HepG2 (cell line): ENCODE measurements around the gene CDK3. TPM values are rescaled to one million over a fixed set of nuclear protein-coding genes. Genes with fewer than 3 reads are reported as not detected.

ENCODE experiments used
- HDAC2 ChIP-seq: sonication (generic); formaldehyde crosslinking; IDR thresholded peaks from 2 replicates; pipeline ENCODE4 v1.4.0; 2020; ENCODE audit warnings: missing genetic modification reagents
- HNF4G ChIP-seq, 2 experiments: sonication (generic) in 1 of 2; formaldehyde crosslinking in 1 of 2; IDR thresholded peaks; 2 replicates each; pipeline versions ENCODE4 v1.4.0 to v1.6.1; 2011 to 2020; ENCODE audit warnings: borderline replicate concordance in 2 of 2, low read depth in 2 of 2, mild to moderate bottlenecking in 2 of 2, low read length in 1 of 2, missing genetic modification reagents in 1 of 2, moderate library complexity in 1 of 2
- KDM5B ChIP-seq: sonication (generic); formaldehyde crosslinking; IDR thresholded peaks from 2 replicates; pipeline ENCODE4 v1.4.0; 2020; ENCODE audit warnings: missing genetic modification reagents, mild to moderate bottlenecking, borderline replicate concordance
- NR2F2 ChIP-seq: IDR thresholded peaks from 2 replicates; pipeline ENCODE4 v1.6.1; 2012; ENCODE audit warnings: low read depth, inconsistent platforms, borderline replicate concordance
- SALL1 ChIP-seq: sonication (generic); formaldehyde crosslinking; IDR thresholded peaks from 2 replicates; pipeline ENCODE4 v1.8.0; 2022; ENCODE audit warnings: mild to moderate bottlenecking, missing genetic modification reagents
- SAP130 ChIP-seq: IDR thresholded peaks from 2 replicates; pipeline ENCODE4 v1.6.1; 2016; ENCODE audit warnings: low read depth
- SIX4 ChIP-seq: sonication (generic); formaldehyde crosslinking; IDR thresholded peaks from 2 replicates; pipeline ENCODE4 v1.4.0; 2020; ENCODE audit warnings: missing genetic modification reagents
- STAG1 ChIP-seq: sonication (generic); formaldehyde crosslinking; IDR thresholded peaks from 2 replicates; pipeline ENCODE4 v1.4.0; 2020; ENCODE audit warnings: missing genetic modification reagents
- TBX2 ChIP-seq: sonication (generic); formaldehyde crosslinking; IDR thresholded peaks from 2 replicates; pipeline ENCODE4 v1.5.0; 2020; ENCODE audit warnings: missing genetic modification reagents, mild to moderate bottlenecking, borderline replicate concordance
- ZBTB42 ChIP-seq: sonication (generic); formaldehyde crosslinking; IDR thresholded peaks from 2 replicates; pipeline ENCODE4 v1.5.0; 2020; ENCODE audit warnings: mild to moderate bottlenecking, missing genetic modification reagents
- ZEB1 ChIP-seq: IDR thresholded peaks from 2 replicates; pipeline ENCODE4 v1.6.1; 2012; ENCODE audit warnings: mild to moderate bottlenecking, low read depth, inconsistent platforms; ENCODE audit not compliant: insufficient replicate concordance
- ZNF121 ChIP-seq: sonication (generic); formaldehyde crosslinking; IDR thresholded peaks from 2 replicates; pipeline ENCODE4 v1.5.0; 2020; ENCODE audit warnings: mild to moderate bottlenecking, missing genetic modification reagents
- ZNF546 ChIP-seq: sonication (generic); formaldehyde crosslinking; conservative IDR thresholded peaks from 2 replicates; pipeline ENCODE4 v1.8.1; 2023; ENCODE audit warnings: mild to moderate bottlenecking, missing genetic modification reagents
- polyA plus RNA-seq, 8 experiments: library from polyadenylated mRNA; depleted of rRNA in 3 of 8; stranded (reverse) in 7 of 8; unstranded in 1 of 8; fragments of >200 nt; fragmentation: Illumina TruSeq in 4 of 8; extraction: Trizol in 4 of 8; gene quantifications; 2 replicates each; pipeline versions ENCODE4 v1.2.1 to v1.2.3, GENCODE V29; 2011 to 2016; ENCODE audit warnings: low read depth in 4 of 8, missing spikeins in 1 of 8, mixed read lengths in 1 of 8; ENCODE audit not compliant: insufficient read depth in 1 of 8
- total RNA-seq, 5 experiments: library from RNA; depleted of rRNA; stranded (reverse); fragments of >200 nt; fragmentation: Illumina TruSeq; extraction: Trizol; gene quantifications; 2 replicates each; pipeline ENCODE4 v1.2.3, GENCODE V29; 2016; ENCODE audit warnings: low read depth in 1 of 5
- TF ChIP-seq, protein P1 (sequence below): sonication (generic); formaldehyde crosslinking; IDR thresholded peaks from 2 replicates; pipeline ENCODE4 v1.5.0; 2020; ENCODE audit warnings: mild to moderate bottlenecking, missing genetic modification reagents, moderate library complexity
- TF ChIP-seq, protein P2 (sequence below): IDR thresholded peaks from 2 replicates; pipeline ENCODE4 v1.4.0; 2020; ENCODE audit warnings: mild to moderate bottlenecking, missing genetic modification reagents
- TF ChIP-seq, protein P3 (sequence below): sonication (generic); formaldehyde crosslinking; IDR thresholded peaks from 2 replicates; pipeline ENCODE4 v1.4.0; 2020; ENCODE audit warnings: missing genetic modification reagents

Gene CDK3
- total and polyA plus RNA-seq, 2 of the 13 experiments (the other 11 are each of a cell fraction or from before 2014, with no cell fraction given) = 5.8 to 11.4 TPM

DNA sequence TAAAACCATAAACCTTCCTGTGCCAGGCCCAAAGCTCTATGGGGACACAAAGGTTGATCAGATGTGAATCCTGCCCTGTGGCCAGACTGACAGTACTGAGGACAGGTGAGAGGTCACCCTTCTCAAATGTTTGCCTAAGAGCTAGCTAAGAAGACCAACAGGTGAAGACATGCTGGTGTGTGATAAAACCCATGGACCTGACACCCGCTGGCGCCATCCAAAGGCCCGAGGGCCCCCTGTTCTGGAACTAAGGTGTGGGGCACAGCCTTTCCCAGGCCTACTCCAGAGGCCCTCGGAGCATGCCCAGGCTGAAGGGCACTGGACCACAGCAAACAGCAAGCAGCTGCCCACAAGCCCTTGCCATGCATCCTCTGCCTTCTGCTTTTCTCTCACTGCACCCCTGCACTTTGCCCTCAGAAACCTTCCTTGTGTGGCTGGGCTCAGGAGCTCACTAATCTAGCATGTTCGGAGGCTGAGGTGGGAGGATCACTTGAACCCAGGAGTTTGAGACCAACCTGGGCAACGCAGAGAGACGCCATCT, 5.2 kb upstream of the CDK3 start (continued):
- 0 out of 2 replicates have a peak, but pooled peaks have one; percentile 12 for TF ChIP-seq NR2F2
- 0 out of 2 replicates have a peak, but pooled peaks have one; percentile 19 for TF ChIP-seq KDM5B (CRISPR knock-in tag)
- 0 out of 2 replicates have a peak, but pooled peaks have one; percentile 28 for TF ChIP-seq HDAC2
- no peak for TF ChIP-seq SIX4 (CRISPR knock-in tag)
- TF ChIP-seq ZNF121 (CRISPR knock-in tag) = no peak
- TF ChIP-seq TBX2 = peak; percentile 79
- peak; percentile 18; the same call in 1 of the 2 replicates for TF ChIP-seq SAP130
- TF ChIP-seq, protein P1, sequence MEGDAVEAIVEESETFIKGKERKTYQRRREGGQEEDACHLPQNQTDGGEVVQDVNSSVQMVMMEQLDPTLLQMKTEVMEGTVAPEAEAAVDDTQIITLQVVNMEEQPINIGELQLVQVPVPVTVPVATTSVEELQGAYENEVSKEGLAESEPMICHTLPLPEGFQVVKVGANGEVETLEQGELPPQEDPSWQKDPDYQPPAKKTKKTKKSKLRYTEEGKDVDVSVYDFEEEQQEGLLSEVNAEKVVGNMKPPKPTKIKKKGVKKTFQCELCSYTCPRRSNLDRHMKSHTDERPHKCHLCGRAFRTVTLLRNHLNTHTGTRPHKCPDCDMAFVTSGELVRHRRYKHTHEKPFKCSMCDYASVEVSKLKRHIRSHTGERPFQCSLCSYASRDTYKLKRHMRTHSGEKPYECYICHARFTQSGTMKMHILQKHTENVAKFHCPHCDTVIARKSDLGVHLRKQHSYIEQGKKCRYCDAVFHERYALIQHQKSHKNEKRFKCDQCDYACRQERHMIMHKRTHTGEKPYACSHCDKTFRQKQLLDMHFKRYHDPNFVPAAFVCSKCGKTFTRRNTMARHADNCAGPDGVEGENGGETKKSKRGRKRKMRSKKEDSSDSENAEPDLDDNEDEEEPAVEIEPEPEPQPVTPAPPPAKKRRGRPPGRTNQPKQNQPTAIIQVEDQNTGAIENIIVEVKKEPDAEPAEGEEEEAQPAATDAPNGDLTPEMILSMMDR (CRISPR knock-in tag) = 0 out of 2 replicates have a peak, but pooled peaks have one; percentile 27
- peak; percentile 69 for TF ChIP-seq ZEB1
- TF ChIP-seq SALL1 (CRISPR knock-in tag) = peak; percentile 61; the same call in 1 of the 2 replicates
- peak; percentile 20; the same call in 1 of the 2 replicates for TF ChIP-seq HNF4G (IDR thresholded peaks at IDR 0.05; ENCODE audit: borderline replicate concordance, low read depth, low read length)
- no peak for TF ChIP-seq HNF4G (CRISPR knock-in tag; IDR thresholded peaks at IDR 0.05; ENCODE audit: borderline replicate concordance, low read depth)
- TF ChIP-seq STAG1 (CRISPR knock-in tag) = peak; percentile 2; the same call in 1 of the 2 replicates
- TF ChIP-seq ZNF546 (CRISPR knock-in tag) = 0 out of 2 replicates have a peak, but pooled peaks have one; percentile 31
- TF ChIP-seq, protein P2, sequence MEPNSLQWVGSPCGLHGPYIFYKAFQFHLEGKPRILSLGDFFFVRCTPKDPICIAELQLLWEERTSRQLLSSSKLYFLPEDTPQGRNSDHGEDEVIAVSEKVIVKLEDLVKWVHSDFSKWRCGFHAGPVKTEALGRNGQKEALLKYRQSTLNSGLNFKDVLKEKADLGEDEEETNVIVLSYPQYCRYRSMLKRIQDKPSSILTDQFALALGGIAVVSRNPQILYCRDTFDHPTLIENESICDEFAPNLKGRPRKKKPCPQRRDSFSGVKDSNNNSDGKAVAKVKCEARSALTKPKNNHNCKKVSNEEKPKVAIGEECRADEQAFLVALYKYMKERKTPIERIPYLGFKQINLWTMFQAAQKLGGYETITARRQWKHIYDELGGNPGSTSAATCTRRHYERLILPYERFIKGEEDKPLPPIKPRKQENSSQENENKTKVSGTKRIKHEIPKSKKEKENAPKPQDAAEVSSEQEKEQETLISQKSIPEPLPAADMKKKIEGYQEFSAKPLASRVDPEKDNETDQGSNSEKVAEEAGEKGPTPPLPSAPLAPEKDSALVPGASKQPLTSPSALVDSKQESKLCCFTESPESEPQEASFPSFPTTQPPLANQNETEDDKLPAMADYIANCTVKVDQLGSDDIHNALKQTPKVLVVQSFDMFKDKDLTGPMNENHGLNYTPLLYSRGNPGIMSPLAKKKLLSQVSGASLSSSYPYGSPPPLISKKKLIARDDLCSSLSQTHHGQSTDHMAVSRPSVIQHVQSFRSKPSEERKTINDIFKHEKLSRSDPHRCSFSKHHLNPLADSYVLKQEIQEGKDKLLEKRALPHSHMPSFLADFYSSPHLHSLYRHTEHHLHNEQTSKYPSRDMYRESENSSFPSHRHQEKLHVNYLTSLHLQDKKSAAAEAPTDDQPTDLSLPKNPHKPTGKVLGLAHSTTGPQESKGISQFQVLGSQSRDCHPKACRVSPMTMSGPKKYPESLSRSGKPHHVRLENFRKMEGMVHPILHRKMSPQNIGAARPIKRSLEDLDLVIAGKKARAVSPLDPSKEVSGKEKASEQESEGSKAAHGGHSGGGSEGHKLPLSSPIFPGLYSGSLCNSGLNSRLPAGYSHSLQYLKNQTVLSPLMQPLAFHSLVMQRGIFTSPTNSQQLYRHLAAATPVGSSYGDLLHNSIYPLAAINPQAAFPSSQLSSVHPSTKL = peak; percentile 30; the same call in 1 of the 2 replicates
- peak; percentile 59; the same call in 1 of the 2 replicates for TF ChIP-seq ZBTB42 (CRISPR knock-in tag)
- TF ChIP-seq, protein P3, sequence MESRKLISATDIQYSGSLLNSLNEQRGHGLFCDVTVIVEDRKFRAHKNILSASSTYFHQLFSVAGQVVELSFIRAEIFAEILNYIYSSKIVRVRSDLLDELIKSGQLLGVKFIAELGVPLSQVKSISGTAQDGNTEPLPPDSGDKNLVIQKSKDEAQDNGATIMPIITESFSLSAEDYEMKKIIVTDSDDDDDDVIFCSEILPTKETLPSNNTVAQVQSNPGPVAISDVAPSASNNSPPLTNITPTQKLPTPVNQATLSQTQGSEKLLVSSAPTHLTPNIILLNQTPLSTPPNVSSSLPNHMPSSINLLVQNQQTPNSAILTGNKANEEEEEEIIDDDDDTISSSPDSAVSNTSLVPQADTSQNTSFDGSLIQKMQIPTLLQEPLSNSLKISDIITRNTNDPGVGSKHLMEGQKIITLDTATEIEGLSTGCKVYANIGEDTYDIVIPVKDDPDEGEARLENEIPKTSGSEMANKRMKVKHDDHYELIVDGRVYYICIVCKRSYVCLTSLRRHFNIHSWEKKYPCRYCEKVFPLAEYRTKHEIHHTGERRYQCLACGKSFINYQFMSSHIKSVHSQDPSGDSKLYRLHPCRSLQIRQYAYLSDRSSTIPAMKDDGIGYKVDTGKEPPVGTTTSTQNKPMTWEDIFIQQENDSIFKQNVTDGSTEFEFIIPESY = peak; percentile 80
- TF ChIP-seq, all 625 proteins: peak for 52
